ENCODE measurements around the gene CD180. TPM values are rescaled to one million over a fixed set of nuclear protein-coding genes. Genes with fewer than 3 reads are reported as not detected.

Gene CD180
- total RNA-seq, 1 donor from 2014 or later, result not detected

DNA sequence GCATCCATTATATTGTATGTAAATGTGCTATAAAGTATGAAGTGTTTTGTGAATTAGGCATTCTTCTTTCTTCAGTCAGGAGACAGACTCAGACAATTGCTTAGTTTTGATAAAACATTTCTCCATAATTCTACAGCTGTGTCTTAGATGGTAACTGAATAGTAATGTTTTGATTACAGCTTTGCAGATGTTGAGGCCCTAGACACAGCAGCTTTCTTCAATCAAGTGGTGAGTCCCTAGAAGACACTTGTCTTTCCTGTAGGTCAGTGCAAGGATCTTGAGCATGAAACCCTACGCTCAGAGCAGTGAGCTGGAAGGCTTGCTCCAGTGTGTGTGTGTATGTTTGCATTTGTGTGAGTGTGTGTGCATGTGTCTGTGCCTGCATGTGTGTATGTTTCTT is 46.8 kb upstream of the CD180 start:
- H3K27me3 Mint-ChIP-seq (ENCODE audit: unreplicated experiment), result peaks cover 2% of the 10 kb centered on the region
- H3K27ac Mint-ChIP-seq (ENCODE audit: unreplicated experiment), result no peak overlapping the region
- no peak overlapping the region for H3K4me3 Mint-ChIP-seq (ENCODE audit: unreplicated experiment)
- no peaks in the 10 kb centered on the region for H3K9me3 Mint-ChIP-seq (ENCODE audit: unreplicated experiment)
- no peak for TF ChIP-seq CTCF (IDR thresholded peaks at IDR 0.05; ENCODE audit: partially characterized antibody, unreplicated experiment)
- peaks cover 3% of the 10 kb centered on the region for H3K4me1 Mint-ChIP-seq (ENCODE audit: low read depth, unreplicated experiment)
- DNase-seq, result no peak
- no peaks in the 10 kb centered on the region for H3K36me3 Mint-ChIP-seq (ENCODE audit: unreplicated experiment)

- H3K36me3 Mint-ChIP-seq (ENCODE audit: unreplicated experiment), result peaks cover under 1% of the 10 kb centered on the region
Observed at GRCh38 chr5:67241326-67241725, 44.7 kb upstream of the CD180 start.

DNA sequence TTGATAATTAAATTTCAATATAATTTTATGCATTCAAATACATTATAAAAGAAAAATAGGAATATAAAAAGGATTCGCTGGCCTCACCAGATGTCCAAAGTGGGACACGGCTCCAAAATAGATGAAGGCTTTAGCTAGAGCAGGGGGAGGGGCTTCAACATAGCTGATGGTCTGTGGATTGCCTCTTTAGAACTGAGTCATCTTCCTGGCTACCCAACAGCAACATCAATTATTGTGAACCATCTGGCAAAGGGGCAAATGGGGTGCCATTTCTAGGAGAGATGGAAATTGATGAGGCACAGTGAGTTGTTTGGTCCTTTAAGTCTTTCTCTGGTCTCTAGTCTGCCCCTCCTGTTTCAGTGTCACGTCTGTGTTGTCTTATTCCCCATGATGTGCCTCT is 44.2 kb upstream of the CD180 start:
- TF ChIP-seq CTCF (IDR thresholded peaks at IDR 0.05; ENCODE audit: partially characterized antibody, unreplicated experiment), result no peak
- peaks cover 2% of the 10 kb centered on the region for H3K27me3 Mint-ChIP-seq (ENCODE audit: unreplicated experiment)
- H3K4me1 Mint-ChIP-seq (ENCODE audit: low read depth, unreplicated experiment), result peaks cover 3% of the 10 kb centered on the region
- no peak for DNase-seq
- H3K9me3 Mint-ChIP-seq (ENCODE audit: unreplicated experiment), result no peaks in the 10 kb centered on the region
- no peak overlapping the region for H3K4me3 Mint-ChIP-seq (ENCODE audit: unreplicated experiment)
- no peak overlapping the region for H3K27ac Mint-ChIP-seq (ENCODE audit: unreplicated experiment)
- peaks cover 4% of the 10 kb centered on the region for H3K36me3 Mint-ChIP-seq (ENCODE audit: unreplicated experiment)

More at GRCh38 chr5:67241326-67241725, 44.7 kb upstream of the CD180 start:
- no peaks in the 10 kb centered on the region for H3K9me3 Mint-ChIP-seq (ENCODE audit: unreplicated experiment)
- H3K27ac Mint-ChIP-seq (ENCODE audit: unreplicated experiment), result no peak overlapping the region
- peaks cover 2% of the 10 kb centered on the region for H3K27me3 Mint-ChIP-seq (ENCODE audit: unreplicated experiment)
- no peak overlapping the region for H3K4me3 Mint-ChIP-seq (ENCODE audit: unreplicated experiment)
- TF ChIP-seq CTCF (IDR thresholded peaks at IDR 0.05; ENCODE audit: partially characterized antibody, unreplicated experiment), result no peak
- H3K4me1 Mint-ChIP-seq (ENCODE audit: low read depth, unreplicated experiment), result peaks cover 3% of the 10 kb centered on the region
- no peak for DNase-seq

DNA sequence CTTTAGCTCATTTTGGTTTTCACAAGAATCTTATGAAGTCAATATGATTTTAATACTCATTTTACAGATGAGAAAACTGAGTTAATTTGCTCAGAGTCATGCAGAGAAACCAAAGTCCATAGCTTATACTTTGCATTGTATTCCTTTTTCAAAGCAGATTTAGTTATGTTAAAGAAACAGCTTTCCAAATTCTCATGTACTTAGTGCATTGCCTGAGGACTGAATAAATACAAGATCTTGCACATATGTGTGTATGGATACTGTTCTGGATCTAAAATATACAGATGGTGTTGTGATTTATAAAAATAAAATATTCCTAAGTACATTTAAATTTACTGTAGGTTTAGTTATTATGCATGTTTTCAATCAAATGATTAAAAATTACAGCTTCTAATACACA is 43.5 kb upstream of the CD180 start:
- no peak for TF ChIP-seq CTCF (IDR thresholded peaks at IDR 0.05; ENCODE audit: partially characterized antibody, unreplicated experiment)
- H3K36me3 Mint-ChIP-seq (ENCODE audit: unreplicated experiment), result peaks cover 4% of the 10 kb centered on the region
- no peak overlapping the region for H3K4me3 Mint-ChIP-seq (ENCODE audit: unreplicated experiment)
- H3K9me3 Mint-ChIP-seq (ENCODE audit: unreplicated experiment), result no peaks in the 10 kb centered on the region
- H3K27me3 Mint-ChIP-seq (ENCODE audit: unreplicated experiment), result peaks cover 1% of the 10 kb centered on the region
- no peak overlapping the region for H3K27ac Mint-ChIP-seq (ENCODE audit: unreplicated experiment)
- no peak for DNase-seq
- H3K4me1 Mint-ChIP-seq (ENCODE audit: low read depth, unreplicated experiment), result no peaks in the 10 kb centered on the region

DNA sequence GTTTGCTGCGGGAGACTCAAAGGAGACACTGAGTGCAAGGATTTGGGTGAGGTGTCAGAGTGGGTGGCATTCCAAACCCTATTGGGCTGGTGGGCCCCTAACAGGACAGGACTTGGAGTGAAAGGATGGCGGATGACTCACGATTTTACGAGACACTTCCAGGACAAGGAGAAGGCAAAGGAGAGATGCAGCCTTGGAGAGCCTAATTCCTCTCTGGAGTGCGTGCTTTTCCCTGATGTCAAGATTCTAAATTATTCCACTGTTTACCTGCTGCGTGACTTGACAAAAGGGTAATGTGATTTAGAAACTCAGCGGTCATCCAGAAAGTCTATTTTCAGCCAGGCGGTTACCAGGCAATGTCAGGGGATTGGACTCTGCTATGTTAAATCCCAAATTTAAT is 41.6 kb upstream of the CD180 start:
- H3K9me3 Mint-ChIP-seq (ENCODE audit: unreplicated experiment), result no peaks in the 10 kb centered on the region
- peaks cover 4% of the 10 kb centered on the region for H3K36me3 Mint-ChIP-seq (ENCODE audit: unreplicated experiment)
- no peak for DNase-seq
- no peaks in the 10 kb centered on the region for H3K27me3 Mint-ChIP-seq (ENCODE audit: unreplicated experiment)
- H3K4me3 Mint-ChIP-seq (ENCODE audit: unreplicated experiment), result no peak overlapping the region
- no peak overlapping the region for H3K27ac Mint-ChIP-seq (ENCODE audit: unreplicated experiment)
- no peaks in the 10 kb centered on the region for H3K4me1 Mint-ChIP-seq (ENCODE audit: low read depth, unreplicated experiment)
- TF ChIP-seq CTCF (IDR thresholded peaks at IDR 0.05; ENCODE audit: partially characterized antibody, unreplicated experiment), result no peak
